Body of pancreas (tissue), 4 donors: Measurements from ENCODE around the gene KLHL25. TPM values are rescaled to one million over a fixed set of nuclear protein-coding genes. Genes with fewer than 3 reads are reported as not detected.
"Not testable (repeated sequence)": the region's sequence is repeated elsewhere in the genome, so short reads cannot be mapped to it uniquely, and the experiment has no call there.

ENCODE experiments used
- ATAC-seq: fragments of 150-250 bp; one replicate; pipeline ENCODE4 v1.9.1; 2016
- DNase-seq, 4 donors: peaks; one replicate each; pipeline ENCODE4 v3.0.0-alpha.2; 2019
- H3K27ac ChIP-seq, 4 donors: fragments of 200-600 bp; sonication (generic); 1 replicate in 3 of 4; 2 replicates in 1 of 4; pipeline versions ENCODE4 v1.5.1 to v1.6.1; 2016 to 2019; ENCODE audit warnings: mild to moderate bottlenecking in 1 of 4, mixed read lengths in 1 of 4, moderate library complexity in 1 of 4
- H3K27me3 ChIP-seq, 2 donors: fragments of 200-600 bp; sonication (generic); one replicate each; pipeline ENCODE4 v1.6.0; 2016; ENCODE audit warnings: mild to moderate bottlenecking in 1 of 2
- H3K36me3 ChIP-seq, 2 donors: fragments of 200-600 bp; sonication (generic); replicated peaks in 1 of 2; 2 replicates each; pipeline ENCODE4 v1.5.1; 2016; ENCODE audit warnings: low read depth in 2 of 2; ENCODE audit not compliant: insufficient read depth in 1 of 2
- H3K4me1 ChIP-seq: fragments of 200-600 bp; sonication (generic); one replicate; pipeline ENCODE4 v1.6.0; 2016
- H3K4me3 ChIP-seq, 2 donors: fragments of 200-600 bp; sonication (generic); 1 replicate in 1 of 2; 2 replicates in 1 of 2; pipeline ENCODE4 v1.5.1; 2016 to 2019
- H3K9me3 ChIP-seq, 3 donors: fragments of 200-600 bp; sonication (generic); 1 replicate in 2 of 3; 2 replicates in 1 of 3; pipeline ENCODE4 v1.5.1; 2016
- CTCF ChIP-seq, 7 experiments: fragments of 450-650 bp in 4 of 7; fragments of 200-600 bp in 3 of 7; sonication (generic) in 3 of 7; IDR thresholded peaks; one replicate each; pipeline ENCODE4 v1.5.1; 2016 to 2019; ENCODE audit warnings: antibody characterized with exemption in 7 of 7
- POLR2A ChIP-seq, 3 donors: fragments of 450-650 bp; IDR thresholded peaks; one replicate each; pipeline ENCODE4 v1.6.1; 2016; ENCODE audit warnings: antibody characterized with exemption in 3 of 3, mild to moderate bottlenecking in 2 of 3
- WGBS, 2 donors: methylation state at CpG; one replicate each; pipeline ENCODE4 v1.1.5; 2017; 5-methylcytosine and 5-hydroxymethylcytosine counted together
- intact Hi-C: fragments of 100-400 bp; cut with DNase I; formaldehyde crosslinking; loops from one replicate; pipeline ENCODE4 v1.15.1; 2023
- total RNA-seq, 2 donors: library from RNA; depleted of rRNA; stranded (reverse); fragments of >200 nt; gene quantifications; one replicate each; pipeline ENCODE4 v1.1.0, GENCODE V29; 2016

The KLHL25 gene
- total RNA-seq, 2 donors from 2014 or later, result 1.3 to 7.6 TPM

- peak overlapping the region; percentile 45 to 67 (median 58) for H3K27ac ChIP-seq
- intact Hi-C loops, result no loop called here
- 46 to 50% methylated on average over 9 of the region's 9 CpGs for WGBS, 2 donors
Measured at GRCh38 chr15:85800478-85801123, 5.9 kb upstream of the KLHL25 start.

GRCh38 chr15:85796371-85796770 is 1.6 kb upstream of the KLHL25 start:
- H3K9me3 ChIP-seq, H3K27ac ChIP-seq, H3K27me3 ChIP-seq, H3K4me3 ChIP-seq, H3K36me3 ChIP-seq, ATAC-seq, DNase-seq, intact Hi-C loops: not testable (repeated sequence)
- H3K4me1 ChIP-seq, result peaks cover 41% of the 10 kb centered on the region
- 83 to 88% methylated on average over 7 of the region's 7 CpGs for WGBS, 2 donors

More at GRCh38 chr15:85800478-85801123, 5.9 kb upstream of the KLHL25 start:
- TF ChIP-seq CTCF (IDR thresholded peaks at IDR 0.05) (peak; percentile 22 to 87 (median 74)), POLR2A (IDR thresholded peaks at IDR 0.05) (peak in 1 of 3 donors; percentile 29)
- H3K36me3 ChIP-seq, result no peaks in the 10 kb centered on the region
- DNase-seq (peak; percentile 91 to 97 (median 96)), ATAC-seq (peak; percentile 100)
- no peak overlapping the region for H3K4me3 ChIP-seq
- H3K27me3 ChIP-seq, result no peaks in the 10 kb centered on the region
- H3K4me1 ChIP-seq, result peaks cover 17% of the 10 kb centered on the region
- no peaks in the 10 kb centered on the region for H3K9me3 ChIP-seq

GRCh38 chr15:85795337-85796305 is 896 bp upstream of the KLHL25 start:
- intact Hi-C loops, result no loop called here
- H3K36me3 ChIP-seq, result no peaks in the 10 kb centered on the region
- peak in 2 of 4 donors; percentile 32 to 34 for DNase-seq
- 18 to 26% methylated on average over 15 of the region's 15 CpGs for WGBS, 2 donors
- peaks cover 36% of the 10 kb centered on the region for H3K4me1 ChIP-seq
- TF ChIP-seq CTCF (IDR thresholded peaks at IDR 0.05) (no peak), POLR2A (IDR thresholded peaks at IDR 0.05) (no peak)
- no peaks in the 10 kb centered on the region for H3K27me3 ChIP-seq
- H3K4me3 ChIP-seq, result no peak overlapping the region
- peak overlapping the region in 3 of 4 donors; percentile 88 to 91 (median 90) for H3K27ac ChIP-seq
- no peaks in the 10 kb centered on the region for H3K9me3 ChIP-seq
- ATAC-seq, result no peak

- no peaks in the 10 kb centered on the region for H3K27me3 ChIP-seq
- WGBS, 2 donors, result 1 to 3% methylated on average over 29 to 56 of the region's 56 CpGs
- intact Hi-C loops, result no loop called here
- H3K9me3 ChIP-seq, result no peaks in the 10 kb centered on the region
- peak overlapping the region; percentile 82 to 89 for H3K4me3 ChIP-seq
- ATAC-seq, result peak; percentile 31
- no peaks in the 10 kb centered on the region for H3K36me3 ChIP-seq
- TF ChIP-seq POLR2A (IDR thresholded peaks at IDR 0.05), result no peak
- no peak for TF ChIP-seq CTCF (IDR thresholded peaks at IDR 0.05)
- peaks cover 36% of the 10 kb centered on the region for H3K4me1 ChIP-seq
- DNase-seq, result peak; percentile 44 to 70 (median 56)
- peak overlapping the region; percentile 60 to 91 (median 89) for H3K27ac ChIP-seq
Measured at GRCh38 chr15:85793641-85794597, 806 bp downstream of the KLHL25 start.
